ENCODE data around the gene OXTR. TPM values are rescaled to one million over a fixed set of nuclear protein-coding genes. Genes with fewer than 3 reads are reported as not detected.

OXTR gene
- polyA plus RNA-seq, 1 donor (not counting 4 experiments of a cell fraction or from before 2014, with no cell fraction given): 0.16 TPM

DNA sequence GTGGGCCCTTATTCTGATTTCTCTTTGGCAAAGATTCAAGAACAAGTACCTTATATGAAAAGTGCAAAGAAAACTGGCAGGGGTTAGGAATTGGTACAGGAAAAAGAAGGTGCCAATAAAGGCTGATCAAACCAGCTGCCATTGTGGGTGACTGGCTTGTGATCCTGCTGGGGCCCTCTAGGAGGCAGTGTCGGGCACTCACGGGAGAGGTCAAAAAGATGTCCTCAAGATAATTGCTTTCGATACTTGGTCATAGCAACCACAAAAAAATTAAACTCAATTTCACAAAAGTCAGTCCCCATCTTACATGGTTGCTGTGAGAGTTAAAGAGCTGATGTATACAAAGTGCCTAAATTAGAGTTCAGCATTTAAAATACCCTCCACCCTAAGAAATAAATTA lies 66.9 kb downstream of the OXTR start:
- Histone ChIP-seq H3K36me3 (ENCODE audit: control insufficient read depth in 2 of 2, extremely low read depth in 1 of 2, insufficient read depth in 2 of 2, low read length in 2 of 2) (no peaks in the 10 kb centered on the region), H3K27ac (ENCODE audit: control insufficient read depth, insufficient read depth, low read length) (no peak overlapping the region), H3K27me3 (ENCODE audit: control insufficient read depth, extremely low read depth, insufficient read depth, low read length) (no peaks in the 10 kb centered on the region), H3K4me3 (ENCODE audit: control insufficient read depth in 2 of 3, extremely low read depth in 1 of 3, insufficient read depth in 2 of 3, low read depth in 1 of 3, low read length in 3 of 3) (no peak overlapping the region), H3K79me2 (ENCODE audit: control insufficient read depth, insufficient read depth, low read length) (no peaks in the 10 kb centered on the region), H3K9me1 (ENCODE audit: control insufficient read depth, extremely low read depth, insufficient read depth, low read length) (no peaks in the 10 kb centered on the region), H3K4me1 (ENCODE audit: control insufficient read depth, extremely low read depth, insufficient read depth, low read length) (no peaks in the 10 kb centered on the region), H3K9me3 (ENCODE audit: control insufficient read depth, low read depth, low read length) (peaks cover 8% of the 10 kb centered on the region), H3K4me2 (ENCODE audit: control insufficient read depth, extremely low read depth, insufficient read depth, low read depth, low read length) (no peak overlapping the region), H3K9ac (ENCODE audit: control insufficient read depth, extremely low read depth, insufficient read depth, low read length) (no peak overlapping the region), H2AFZ (ENCODE audit: control insufficient read depth, low read length) (no peak overlapping the region), H4K20me1 (ENCODE audit: control insufficient read depth, extremely low read depth, insufficient read depth, low read length) (no peaks in the 10 kb centered on the region)
- TF ChIP-seq, protein P1, sequence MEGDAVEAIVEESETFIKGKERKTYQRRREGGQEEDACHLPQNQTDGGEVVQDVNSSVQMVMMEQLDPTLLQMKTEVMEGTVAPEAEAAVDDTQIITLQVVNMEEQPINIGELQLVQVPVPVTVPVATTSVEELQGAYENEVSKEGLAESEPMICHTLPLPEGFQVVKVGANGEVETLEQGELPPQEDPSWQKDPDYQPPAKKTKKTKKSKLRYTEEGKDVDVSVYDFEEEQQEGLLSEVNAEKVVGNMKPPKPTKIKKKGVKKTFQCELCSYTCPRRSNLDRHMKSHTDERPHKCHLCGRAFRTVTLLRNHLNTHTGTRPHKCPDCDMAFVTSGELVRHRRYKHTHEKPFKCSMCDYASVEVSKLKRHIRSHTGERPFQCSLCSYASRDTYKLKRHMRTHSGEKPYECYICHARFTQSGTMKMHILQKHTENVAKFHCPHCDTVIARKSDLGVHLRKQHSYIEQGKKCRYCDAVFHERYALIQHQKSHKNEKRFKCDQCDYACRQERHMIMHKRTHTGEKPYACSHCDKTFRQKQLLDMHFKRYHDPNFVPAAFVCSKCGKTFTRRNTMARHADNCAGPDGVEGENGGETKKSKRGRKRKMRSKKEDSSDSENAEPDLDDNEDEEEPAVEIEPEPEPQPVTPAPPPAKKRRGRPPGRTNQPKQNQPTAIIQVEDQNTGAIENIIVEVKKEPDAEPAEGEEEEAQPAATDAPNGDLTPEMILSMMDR (optimal IDR thresholded peaks at IDR 0.05 in 1 of 3, IDR thresholded peaks at IDR 0.05 in 1 of 3, conservative IDR thresholded peaks at IDR 0.05 in 1 of 3; ENCODE audit: extremely low read depth in 1 of 3, insufficient read depth in 2 of 3, low read length in 3 of 3): peak; percentile 9 to 41 (median 41)
- no peak for TF ChIP-seq EZH2 (IDR thresholded peaks at IDR 0.05; ENCODE audit: low read length)
- DNase-seq (ENCODE audit: low read depth, low spot score) (no peak), FAIRE-seq (no peak)
- dilution Hi-C loops (cut with MboI; ENCODE audit: extremely low pct_ligation_motif_present, low sequenced_read_pairs): no loop called here

Other genes with a start within 250 kb of the OXTR start
- gene SSUH2, start 124.8 kb downstream of the OXTR start, polyA plus RNA-seq: 0.03 to 0.13 TPM (median 0.09 TPM) in 3 replicates
- not detected in 3 replicates for gene CAV3, start 35.8 kb downstream of the OXTR start, polyA plus RNA-seq
- gene RAD18, start 193.9 kb upstream of the OXTR start, polyA plus RNA-seq: 7.6 to 16.0 TPM (median 13.8 TPM) in 3 replicates